Umbilical cord (tissue), 2 donors: ENCODE data around the gene FYB1. TPM values are rescaled to one million over a fixed set of nuclear protein-coding genes. Genes with fewer than 3 reads are reported as not detected.
"Not testable (repeated sequence)": the region's sequence is repeated elsewhere in the genome, so short reads cannot be mapped to it uniquely, and the experiment has no call there.

Source experiments
- DNase-seq: peaks from one replicate; pipeline ENCODE4 v3.0.0-alpha.2; 2015; ENCODE audit warnings: low spot score
- total RNA-seq: library from RNA; depleted of rRNA; stranded (reverse); fragments of >200 nt; gene quantifications from one replicate; pipeline ENCODE4 v1.2.3, GENCODE V29; 2014; ENCODE audit warnings: low replicate concordance; ENCODE audit not compliant: insufficient read depth

FYB1 gene
- total RNA-seq, 1 donor from 2014 or later, result 14.9 TPM

DNA sequence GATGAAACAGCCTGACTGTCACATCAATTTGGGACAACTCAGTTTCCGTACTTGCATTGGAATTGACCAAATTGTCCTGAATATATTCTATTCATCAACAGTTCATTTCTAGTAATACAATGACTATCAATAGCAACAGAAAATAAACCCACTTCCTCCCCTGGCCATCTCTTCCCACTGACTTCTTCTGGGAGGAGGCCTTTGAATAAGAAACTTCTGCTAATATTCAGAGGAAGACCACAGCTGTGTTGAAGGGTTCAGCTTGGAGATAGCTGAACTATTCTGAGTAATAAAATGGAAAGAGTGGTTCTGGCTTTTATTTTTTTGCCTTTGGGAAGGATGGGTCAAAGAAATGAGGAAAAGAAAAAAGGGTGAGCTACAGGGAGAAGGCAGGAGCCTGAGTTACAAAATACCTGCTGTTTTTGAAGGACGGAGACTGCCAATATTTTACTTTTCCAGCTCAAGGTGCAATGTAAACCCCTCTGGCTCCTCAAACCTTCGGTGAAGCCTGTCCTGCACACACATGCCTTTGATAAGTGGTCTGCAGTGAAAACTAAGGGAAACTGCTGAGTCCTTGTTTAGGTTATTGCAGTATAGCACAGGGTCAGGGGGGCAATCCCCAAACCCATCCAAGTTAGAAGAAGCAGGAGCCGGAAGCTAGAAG is 29.9 kb downstream of the FYB1 start:
- DNase-seq, result no peak

DNA sequence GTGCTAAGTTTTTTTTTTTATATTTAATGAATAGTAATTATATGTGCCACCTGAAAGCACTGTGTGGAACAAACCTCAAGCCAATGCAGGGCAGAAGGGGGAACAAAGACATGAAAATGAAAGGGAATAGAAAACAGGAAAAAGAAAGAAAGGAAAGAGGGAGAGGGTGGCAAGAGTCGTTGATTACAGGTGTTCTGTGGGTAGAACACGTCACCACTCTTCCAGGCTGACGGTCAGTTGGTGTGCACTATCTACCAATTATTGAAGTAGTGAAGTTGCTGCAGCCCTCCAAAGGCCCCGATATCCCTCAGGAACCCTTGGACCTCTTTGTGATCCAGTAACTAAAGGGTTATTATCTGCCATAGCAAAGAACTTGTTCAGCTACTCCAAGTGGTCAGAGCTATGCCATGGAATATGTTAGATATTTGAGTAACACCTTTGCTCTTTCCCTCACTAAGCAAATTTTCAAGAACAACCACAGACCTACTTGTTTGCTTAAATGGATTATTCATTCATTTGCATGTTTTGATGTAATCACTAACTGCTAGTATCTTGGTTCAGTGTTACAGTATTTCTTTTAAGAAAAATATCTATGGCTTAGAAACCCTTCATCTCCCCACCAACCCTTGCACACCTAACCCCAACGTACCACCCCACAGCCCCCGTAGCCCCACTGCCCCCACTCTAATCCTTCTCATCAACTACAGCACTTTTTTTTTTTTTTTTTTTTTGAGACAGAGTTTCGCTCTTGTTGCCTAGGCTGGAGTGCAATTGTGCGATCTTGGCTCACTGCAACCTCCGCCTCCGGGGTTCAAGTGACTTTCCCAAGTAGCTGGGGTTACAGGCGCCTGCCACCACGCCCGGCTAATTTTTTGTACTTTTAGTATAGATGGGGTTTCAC is 31.3 kb downstream of the FYB1 start:
- DNase-seq, result no peak

DNA sequence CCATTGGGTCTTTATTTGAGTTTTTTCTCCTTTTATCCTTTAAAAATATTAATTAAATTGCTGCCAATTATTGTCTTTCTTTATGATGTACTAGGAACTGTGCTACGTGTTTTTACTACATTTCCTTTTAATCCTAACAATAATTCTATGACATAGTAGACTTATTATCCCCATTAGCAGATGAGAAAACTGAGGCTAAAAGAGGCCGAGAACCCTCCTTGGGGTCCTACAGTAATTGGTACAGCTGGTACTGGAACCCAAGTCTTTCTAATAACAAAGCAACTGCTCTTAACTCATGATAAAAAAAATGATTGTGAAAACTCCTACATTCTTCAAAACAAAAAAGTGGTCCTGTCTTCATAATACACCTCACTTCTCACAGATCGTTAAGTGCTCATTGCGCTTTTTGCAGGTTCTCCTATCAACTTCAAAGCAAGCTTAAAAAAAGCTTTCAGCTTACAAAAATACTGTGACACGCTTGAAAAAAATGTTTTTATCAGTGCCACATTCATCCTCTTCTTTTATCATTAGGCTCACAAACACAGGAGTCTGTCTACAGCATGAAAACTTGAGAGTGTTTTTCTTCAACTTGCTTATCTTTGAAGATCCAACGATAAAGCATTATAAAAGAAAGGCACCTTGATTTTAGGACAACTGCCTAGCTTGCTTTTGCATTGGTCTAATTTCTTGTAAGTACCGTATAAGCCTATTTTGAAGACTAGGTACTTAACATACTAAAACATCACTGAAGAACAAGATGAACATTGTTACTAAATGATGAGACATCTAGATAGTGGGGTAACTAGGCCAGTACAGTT is 32.4 kb downstream of the FYB1 start:
- no peak for DNase-seq

DNA sequence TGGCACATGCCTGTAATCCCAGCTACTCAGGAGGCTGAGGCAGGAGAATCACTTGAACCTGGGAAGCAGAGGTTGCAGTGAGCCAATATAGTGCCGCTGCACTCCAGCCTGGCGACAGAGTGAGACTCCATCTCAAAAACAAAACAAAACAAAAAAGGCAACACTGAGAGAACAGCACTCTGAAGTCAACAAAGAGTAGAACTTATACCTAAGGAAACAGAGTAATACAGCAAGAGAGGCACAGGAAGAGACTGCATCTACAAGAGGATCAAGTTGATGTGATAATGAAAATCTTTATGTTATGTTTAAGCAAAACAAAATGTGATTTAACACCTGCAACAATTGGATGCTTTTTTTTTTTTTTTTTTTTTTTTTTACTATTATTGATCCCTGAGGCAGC is 33.1 kb downstream of the FYB1 start:
- no peak for DNase-seq

DNA sequence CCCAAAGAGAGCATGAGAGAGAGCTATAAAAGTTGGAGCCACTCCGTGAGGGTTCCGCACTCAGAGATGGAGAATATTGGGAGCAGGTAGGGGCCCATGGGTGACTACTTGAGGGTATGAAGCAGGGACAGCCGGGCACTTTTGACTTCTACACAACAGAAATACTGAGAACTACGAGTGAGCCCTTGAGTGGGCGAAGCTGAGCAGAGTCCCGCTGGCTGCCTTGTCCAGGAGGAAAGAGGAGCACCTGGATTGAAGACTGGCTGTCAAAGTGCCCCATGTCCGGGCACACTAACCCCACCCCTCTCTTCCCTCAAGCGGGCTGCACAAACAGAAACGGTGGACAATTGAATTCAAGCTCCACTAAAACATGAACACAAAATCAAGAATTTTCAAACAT is 33.6 kb downstream of the FYB1 start:
- DNase-seq, result no peak

DNA sequence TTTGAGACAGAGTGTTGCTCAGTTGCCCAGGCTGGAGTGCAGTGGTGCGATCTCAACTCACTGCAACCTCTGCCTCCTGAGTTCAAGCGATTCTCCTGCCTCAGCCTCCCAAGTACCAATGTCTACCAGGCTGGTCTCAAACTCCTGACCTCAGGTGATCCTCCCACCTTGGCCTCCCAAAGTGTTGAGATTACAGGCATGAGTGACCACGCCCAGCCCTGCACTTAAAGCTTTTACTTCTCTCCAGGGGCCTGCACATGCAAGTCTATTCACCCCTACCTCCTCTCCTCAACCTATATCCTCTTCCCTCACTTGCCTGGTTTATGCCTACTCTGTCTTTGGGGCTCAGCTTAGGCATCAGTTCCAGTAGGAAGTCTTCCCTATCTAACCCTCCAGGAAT is 39.8 kb downstream of the FYB1 start:
- not testable (repeated sequence) for DNase-seq

DNA sequence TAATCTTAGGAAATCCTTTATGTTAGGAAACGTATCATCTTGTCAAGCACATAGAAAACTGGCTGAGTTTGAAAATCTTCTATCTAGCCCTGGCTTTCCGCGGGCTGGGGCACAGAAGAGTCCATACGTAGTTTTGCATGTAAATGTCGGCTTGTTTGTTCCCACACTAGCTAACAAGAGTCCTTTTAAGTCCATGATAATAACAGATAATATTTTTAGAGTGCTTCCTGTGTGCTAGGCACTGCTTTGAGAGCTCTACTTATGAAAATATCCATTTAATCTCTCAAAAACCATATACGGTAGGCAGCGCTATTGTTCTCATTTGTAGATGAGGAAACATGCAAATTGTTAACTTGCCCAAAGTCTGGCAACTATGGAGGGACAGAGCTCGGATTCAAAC is 40.5 kb downstream of the FYB1 start:
- DNase-seq, result peak; percentile 24

DNA sequence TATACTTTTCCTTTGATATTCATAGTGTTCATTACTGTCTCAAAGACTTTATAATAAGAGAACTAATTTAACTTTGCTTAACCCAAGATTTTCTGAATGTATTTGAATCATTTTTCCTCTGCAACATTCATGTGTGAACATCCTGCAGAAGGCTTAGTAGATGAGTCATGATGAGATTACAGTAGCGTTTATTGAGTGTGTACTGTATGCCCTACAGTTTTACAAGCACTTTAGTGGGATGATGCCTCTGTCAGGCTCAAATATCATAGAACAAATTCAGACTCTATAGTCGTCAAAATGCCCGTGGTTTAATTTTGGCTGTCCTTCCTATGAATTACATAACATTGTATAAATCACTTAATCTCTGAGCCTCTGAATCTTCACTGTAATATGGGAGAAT is 41.2 kb downstream of the FYB1 start:
- DNase-seq, result peak; percentile 82

DNA sequence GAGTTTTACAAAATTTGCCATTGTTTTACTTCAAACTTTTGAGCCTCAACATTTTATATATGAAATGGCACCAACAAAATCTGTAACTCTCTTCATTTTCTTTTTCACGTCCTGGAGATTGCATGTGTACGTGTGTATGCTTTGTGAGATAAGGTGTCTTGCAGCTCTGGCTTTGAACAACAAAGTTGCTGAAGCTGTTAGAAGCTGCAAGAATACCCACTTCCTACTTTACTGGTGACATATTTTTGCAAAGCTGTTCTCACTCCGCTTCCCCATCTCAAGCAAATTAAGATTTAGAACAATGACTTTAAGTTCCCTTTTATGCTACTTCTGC is 41.8 kb downstream of the FYB1 start:
- DNase-seq, result peak; percentile 24

DNA sequence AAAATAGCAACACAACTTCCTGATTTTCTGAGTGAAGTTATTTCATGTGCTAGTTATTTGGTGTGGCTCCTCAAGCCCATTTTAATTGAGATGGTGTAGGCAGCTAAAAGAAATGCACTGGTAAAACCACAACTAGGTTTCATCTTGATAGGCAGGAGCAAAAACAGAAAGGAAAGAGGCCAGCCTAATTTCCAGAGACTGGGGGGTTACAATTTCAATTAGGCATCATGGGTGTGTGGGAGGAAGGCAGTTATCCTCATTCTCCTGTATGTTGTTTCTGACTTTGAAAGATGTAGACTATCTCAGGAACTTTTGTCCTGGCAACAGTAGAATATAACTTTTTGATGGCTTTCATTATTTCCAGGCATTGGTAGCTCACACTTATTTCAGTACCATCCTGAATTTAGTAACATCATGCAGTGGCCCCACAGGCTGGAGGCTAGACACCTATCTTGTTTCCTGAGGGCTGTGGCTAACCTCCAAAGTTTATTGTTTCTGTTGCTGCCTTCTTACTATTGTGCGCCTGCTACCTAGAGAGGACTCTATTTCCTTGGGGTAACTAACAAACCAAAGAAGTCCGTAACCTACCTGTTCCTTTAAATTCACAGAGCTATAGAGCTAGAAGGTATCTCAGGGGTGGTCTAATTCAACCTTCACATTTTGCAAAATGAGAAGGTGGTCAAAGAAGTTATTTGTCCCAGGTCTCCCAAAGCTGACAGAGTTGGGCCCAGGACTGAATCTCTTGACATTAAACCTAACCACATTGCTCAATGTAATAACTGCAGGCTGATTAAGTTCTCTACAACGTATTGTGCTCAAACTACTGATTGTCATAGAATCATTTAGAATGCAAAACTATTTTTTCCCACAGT is 42.4 kb downstream of the FYB1 start:
- no peak for DNase-seq

DNA sequence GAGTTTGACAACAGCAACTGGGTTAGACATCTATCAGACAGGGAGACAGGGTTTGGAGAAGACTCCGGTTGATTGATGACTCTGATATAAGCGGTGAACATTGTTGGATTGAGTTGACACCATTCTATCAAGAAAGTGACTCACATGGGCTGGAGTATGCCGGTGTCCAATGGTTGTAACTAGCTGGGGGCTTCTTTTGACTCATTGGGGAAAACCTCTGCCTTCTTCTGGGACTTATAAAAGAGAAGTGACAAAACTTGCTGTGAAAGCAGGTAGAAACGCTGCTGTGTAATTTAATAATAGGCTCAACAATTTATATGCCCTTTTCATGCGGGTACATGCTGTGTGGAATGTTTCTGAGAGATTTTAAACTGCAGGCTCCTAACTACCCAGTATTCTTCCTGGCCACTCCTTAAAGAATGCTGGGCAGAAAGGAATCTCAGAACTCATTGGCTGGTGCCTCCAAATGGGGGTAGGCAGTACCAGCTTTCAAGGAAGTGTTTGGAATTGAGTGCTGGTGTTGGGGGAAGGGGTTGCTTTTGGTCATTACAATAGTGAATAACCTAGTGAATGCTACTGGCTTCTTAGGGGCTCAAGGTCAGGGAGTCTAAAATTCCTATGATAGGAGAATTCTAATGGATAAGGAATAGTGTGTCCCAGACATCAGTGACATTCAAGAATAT is 43.9 kb downstream of the FYB1 start:
- no peak for DNase-seq

DNA sequence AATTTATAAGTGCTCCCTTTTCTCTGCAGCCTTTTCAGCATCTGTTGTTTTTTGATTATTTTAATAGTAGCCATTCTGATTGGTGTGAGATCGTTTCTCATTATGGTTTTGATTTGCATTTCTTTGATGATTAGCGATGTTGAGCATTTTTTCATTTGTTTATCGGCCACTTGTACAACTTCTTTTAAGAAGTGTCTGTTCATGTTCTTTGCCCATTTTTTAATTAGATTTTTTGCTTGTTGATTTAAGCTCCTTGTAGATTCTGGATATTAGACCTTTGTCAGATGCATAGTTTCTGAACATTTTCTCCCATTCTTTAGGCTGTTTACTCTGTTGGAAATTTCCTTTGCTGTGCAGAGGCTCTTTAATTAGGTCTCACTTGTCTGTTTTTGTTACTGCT is 46.3 kb downstream of the FYB1 start:
- no peak for DNase-seq

DNA sequence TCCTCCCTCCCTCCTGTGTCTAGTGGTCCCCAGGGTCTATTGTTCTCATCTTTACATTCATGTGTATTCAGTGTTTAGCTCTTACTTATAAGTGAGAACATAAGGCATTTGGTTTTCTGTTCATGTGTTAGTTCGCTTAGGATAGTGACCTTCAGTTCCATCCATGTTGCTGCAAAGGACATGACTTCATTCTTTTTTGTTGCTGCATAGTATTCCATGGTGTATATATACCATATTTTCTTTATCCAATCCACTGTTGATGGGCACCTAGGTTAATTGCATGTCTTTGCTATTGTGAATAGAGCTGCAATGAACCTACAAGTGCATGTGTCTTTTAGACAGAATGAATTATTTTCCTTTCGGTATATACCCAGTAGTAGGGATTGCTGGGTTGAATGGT is 46.8 kb downstream of the FYB1 start:
- DNase-seq, result no peak

DNA sequence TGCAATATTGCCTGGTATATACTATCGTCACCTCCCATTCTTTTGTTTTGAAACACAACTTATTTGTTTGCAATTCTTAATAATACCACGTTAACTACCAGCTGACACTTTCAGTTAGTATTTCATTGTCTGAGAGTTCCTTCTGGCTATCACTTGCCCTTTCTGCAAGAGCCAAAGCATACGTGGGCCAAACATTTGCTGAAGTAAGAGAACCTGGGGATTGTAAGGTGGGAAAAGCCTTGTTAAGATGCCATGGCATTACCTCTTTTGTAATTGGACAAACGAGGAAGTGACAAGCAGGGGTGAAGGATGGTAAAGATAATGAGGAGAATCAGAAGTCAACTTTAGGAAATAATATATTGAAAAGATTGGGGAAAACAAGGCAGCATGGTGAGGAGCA is 47.7 kb downstream of the FYB1 start:
- no peak for DNase-seq

DNA sequence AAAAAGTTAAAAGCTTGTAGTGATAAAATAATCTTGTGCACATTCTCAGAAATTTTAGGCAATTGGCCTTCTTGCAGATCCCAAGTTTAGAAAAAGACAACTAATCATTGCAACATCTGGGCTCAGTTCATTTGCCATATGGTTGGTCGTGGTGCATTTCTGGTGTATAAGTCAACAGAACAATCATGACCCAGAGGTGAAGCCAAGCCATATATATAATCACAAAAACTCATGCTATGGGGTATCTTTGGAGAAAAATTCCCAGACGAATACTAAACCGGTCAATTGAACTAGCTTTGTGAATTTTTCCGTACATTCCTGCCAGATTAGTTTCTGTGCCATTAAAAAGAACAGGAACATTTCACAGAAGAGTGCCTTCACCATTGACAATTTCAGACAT is 50.3 kb downstream of the FYB1 start:
- no peak for DNase-seq

DNA sequence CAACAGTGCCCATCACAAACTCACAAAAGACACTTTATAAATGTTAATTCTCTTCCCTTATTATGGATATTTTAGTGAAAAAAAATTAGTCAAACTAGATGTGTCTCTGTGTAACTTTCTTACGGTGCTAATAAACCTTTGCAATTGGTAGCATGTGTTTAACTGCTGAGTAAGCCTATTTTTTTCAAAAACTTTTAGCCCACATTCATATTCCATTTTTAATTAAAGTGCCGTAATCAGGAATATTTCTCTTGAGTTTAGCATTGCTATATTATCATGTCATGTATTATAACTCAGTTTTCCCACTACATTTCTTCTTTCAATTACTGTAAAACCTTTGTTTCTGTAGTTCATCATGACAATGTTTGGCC is 51.4 kb downstream of the FYB1 start:
- no peak for DNase-seq

DNA sequence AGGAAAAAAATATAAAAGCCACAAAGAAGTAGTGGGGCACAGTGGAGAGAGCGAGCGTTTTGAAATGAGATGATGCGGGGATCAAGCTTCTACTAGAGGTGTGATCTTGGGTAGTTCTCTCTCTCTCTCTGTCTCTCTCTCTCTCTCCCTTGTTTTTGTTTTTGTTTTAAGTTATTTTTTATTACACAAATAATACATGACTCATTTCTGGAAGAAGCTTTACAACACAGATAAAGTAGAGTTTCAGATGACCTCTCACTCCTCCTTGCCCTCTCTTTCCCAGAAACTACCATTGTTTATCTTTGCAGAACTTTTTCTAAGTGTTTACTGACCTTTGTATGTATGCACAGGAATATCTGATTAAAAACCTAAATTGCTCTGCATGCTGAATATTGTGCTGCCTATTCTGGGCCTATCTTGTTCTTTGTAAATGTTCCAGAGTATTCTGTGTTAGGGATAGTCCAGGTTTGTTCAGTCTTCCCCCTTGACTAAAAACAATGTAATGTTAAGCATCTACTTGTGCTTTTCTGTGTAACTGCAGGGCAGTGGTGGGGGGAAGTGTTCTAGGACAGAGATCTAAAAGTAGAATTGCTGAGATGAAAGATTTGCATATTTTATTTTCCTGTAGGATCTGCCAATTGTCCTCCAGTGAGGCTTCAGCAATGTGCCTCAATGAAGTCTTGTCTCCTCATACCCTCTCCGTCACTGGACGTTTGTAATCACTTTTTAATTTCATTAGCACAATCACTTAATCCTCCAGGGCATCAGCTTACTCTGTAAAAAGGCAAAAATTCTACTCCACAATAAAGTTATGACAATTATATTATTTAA is 52.0 kb downstream of the FYB1 start:
- DNase-seq, result no peak

DNA sequence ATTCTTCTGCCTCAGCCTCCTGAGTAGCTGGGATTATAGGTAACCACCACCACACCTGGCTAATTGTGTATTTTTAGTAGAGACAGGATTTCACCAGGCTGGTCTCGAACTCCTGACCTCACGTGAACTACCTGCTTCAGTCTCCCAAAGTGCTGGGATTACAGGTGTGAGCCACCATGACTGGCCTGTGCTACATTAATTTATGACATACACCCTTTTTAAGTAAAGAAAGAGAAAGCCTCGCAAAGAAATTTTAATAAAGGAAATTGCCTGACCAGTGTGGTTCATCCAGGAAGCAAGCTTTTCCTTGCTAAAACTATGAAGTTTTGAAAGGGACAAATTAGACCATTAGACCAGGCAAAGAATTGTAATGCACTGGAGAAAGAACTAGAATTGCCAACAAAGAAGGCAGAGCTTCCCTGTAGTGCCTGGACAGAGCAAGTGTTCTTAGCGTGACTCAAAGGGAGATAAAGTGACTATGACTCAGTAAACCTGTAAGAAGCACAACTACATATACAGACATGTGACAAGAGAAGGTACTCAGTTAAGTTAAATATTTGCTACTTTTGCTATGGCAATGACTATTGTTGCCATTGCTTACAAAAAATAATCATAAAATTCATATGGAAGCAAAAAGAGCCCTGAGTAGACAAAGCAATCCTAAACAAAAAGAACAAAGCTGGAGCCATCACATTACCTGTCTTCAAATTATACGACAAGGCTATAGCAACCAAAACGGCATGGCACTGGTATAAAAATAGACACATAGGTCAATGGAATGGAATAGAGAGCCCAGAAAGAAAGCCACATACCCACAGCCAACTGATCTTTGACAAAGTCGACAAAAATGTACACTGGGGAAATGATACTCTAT is 54.6 kb downstream of the FYB1 start:
- DNase-seq, result no peak

DNA sequence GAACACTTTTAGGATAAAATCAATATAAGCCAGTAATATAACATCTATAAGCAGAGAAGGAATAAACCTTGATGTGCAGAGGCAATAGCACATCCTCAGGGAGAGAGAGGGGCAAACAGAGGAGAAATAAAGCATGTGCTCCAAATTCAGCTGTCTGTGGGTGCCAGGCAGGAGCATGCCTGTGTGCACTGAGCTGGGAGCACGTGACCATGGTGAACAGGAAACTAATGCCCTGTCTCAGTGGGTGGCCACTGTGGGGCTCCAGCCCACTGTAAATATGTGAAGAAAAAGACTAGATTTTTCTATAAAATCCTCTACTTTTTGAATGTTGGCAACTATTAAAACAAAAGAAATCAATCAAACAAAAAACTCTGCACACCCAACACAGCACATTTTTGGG is 55.3 kb downstream of the FYB1 start:
- DNase-seq, result no peak
